Prostate gland (tissue), 2 donors: ENCODE data around the gene DLEC1.

ENCODE experiments used
- POLR2A ChIP-seq: fragments of 450-650 bp; IDR thresholded peaks from one replicate; pipeline ENCODE4 v1.6.1; 2016; ENCODE audit warnings: antibody characterized with exemption, mild to moderate bottlenecking
- POLR2AphosphoS5 ChIP-seq: sonication (generic); formaldehyde crosslinking; IDR thresholded peaks from one replicate; pipeline ENCODE4 v1.6.1; 2017; ENCODE audit warnings: antibody characterized with exemption
- TF ChIP-seq, protein P1 (sequence below), 4 experiments: fragments of 200-600 bp in 2 of 4; fragments of 450-650 bp in 2 of 4; sonication (generic) in 2 of 4; IDR thresholded peaks; 1 replicate in 3 of 4; 2 replicates in 1 of 4; pipeline ENCODE4 v1.5.1; 2016 to 2019; ENCODE audit warnings: antibody characterized with exemption in 4 of 4, mild to moderate bottlenecking in 2 of 4, moderate library complexity in 2 of 4

DNA sequence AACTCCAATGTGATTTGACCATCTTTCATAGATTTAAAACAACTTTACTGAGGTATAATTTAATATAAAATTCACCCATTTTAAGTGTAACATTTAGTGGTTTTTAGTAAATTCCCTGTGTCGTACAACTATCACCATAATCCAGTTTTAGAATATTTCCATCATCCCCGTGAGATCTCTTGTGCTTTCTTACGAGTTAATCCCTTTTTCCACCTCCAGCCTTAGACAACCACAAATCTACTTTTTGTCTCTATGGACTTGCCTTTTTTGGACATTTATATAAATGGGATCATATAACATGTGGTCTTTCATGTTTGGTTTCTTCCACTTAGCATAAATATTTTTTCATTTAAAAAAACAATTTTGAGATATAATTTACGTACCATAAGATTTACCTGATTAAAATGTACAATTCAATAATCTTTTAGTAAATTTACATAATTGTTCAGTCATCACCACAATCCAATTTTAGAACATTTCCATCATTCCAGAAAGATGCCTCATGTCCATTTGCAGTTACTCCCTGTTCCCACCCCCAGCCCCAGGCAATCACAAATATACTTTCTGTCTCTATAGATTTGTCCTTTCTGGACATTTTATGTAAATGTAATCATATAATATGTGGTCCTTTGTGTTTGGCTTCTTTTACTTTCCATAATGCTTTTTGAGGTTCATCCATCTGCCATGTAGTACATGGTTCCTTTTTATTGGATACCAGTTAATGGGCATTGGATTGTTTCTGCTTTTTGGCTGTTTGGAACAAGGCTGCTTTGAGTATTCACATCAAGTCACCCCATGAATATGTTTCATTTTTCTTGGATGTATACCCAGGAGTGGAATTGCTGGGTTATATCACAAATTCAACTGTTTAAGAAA, 129.4 kb downstream of the DLEC1 start:
- TF ChIP-seq, protein P1, sequence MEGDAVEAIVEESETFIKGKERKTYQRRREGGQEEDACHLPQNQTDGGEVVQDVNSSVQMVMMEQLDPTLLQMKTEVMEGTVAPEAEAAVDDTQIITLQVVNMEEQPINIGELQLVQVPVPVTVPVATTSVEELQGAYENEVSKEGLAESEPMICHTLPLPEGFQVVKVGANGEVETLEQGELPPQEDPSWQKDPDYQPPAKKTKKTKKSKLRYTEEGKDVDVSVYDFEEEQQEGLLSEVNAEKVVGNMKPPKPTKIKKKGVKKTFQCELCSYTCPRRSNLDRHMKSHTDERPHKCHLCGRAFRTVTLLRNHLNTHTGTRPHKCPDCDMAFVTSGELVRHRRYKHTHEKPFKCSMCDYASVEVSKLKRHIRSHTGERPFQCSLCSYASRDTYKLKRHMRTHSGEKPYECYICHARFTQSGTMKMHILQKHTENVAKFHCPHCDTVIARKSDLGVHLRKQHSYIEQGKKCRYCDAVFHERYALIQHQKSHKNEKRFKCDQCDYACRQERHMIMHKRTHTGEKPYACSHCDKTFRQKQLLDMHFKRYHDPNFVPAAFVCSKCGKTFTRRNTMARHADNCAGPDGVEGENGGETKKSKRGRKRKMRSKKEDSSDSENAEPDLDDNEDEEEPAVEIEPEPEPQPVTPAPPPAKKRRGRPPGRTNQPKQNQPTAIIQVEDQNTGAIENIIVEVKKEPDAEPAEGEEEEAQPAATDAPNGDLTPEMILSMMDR (IDR thresholded peaks at IDR 0.05): no peak
- no peak for TF ChIP-seq POLR2AphosphoS5
- TF ChIP-seq POLR2A: no peak
